Transverse colon (tissue), 4 donors: ENCODE results near the gene FAM98A. TPM values are rescaled to one million over a fixed set of nuclear protein-coding genes. Genes with fewer than 3 reads are reported as not detected.

Source experiments
- DNase-seq: peaks from one replicate; pipeline ENCODE4 v3.0.0-alpha.2; 2019
- H3K27ac ChIP-seq, 4 donors: fragments of 200-600 bp; sonication (generic); 2 replicates each; pipeline ENCODE4 v1.5.1; 2016 to 2018; ENCODE audit warnings: inconsistent platforms in 4 of 4
- H3K27me3 ChIP-seq: fragments of 200-600 bp; sonication (generic); 2 replicates; pipeline ENCODE4 v1.5.1; 2017; ENCODE audit warnings: inconsistent platforms
- H3K36me3 ChIP-seq, 4 donors: fragments of 200-600 bp; sonication (generic); 2 replicates each; pipeline ENCODE4 v1.5.1; 2017 to 2019; ENCODE audit warnings: inconsistent platforms in 4 of 4
- H3K4me1 ChIP-seq, 4 donors: fragments of 200-600 bp; sonication (generic); 2 replicates each; pipeline ENCODE4 v1.5.1; 2017 to 2020; ENCODE audit warnings: inconsistent platforms in 4 of 4
- H3K4me3 ChIP-seq, 4 donors: fragments of 200-600 bp; sonication (generic); 1 replicate in 1 of 4; 2 replicates in 3 of 4; pipeline versions ENCODE4 v1.5.1 to v1.6.1; 2017 to 2019; ENCODE audit warnings: inconsistent platforms in 4 of 4
- H3K9me3 ChIP-seq, 2 donors: fragments of 200-600 bp; sonication (generic); 2 replicates each; pipeline ENCODE4 v1.5.1; 2017 to 2019; ENCODE audit warnings: inconsistent platforms in 2 of 2
- EP300 ChIP-seq: sonication (generic); formaldehyde crosslinking; IDR thresholded peaks from one replicate; pipeline ENCODE4 v1.6.1; 2017; ENCODE audit warnings: antibody characterized with exemption, low read depth
- POLR2A ChIP-seq: fragments of 450-650 bp; IDR thresholded peaks from one replicate; pipeline ENCODE4 v1.6.1; 2016; ENCODE audit warnings: antibody characterized with exemption, mild to moderate bottlenecking, moderate library complexity
- POLR2AphosphoS5 ChIP-seq, 3 donors: sonication (generic); formaldehyde crosslinking; IDR thresholded peaks; one replicate each; pipeline ENCODE4 v1.6.1; 2016; ENCODE audit warnings: antibody characterized with exemption in 3 of 3
- WGBS, 2 donors: methylation state at CpG; one replicate each; pipeline ENCODE4 v1.1.5; 2018; ENCODE audit warnings: low coverage in 1 of 2; 5-methylcytosine and 5-hydroxymethylcytosine counted together
- in situ Hi-C, 4 donors: fragments of 200-750 bp; cut with MboI; loops; one replicate each; pipeline versions ENCODE4 v1.15.0 to v1.15.1; 2017; ENCODE audit warnings: low sequenced_read_pairs in 3 of 4, low pct_ligation_motif_present in 1 of 4, low pct_unique_long_range_greater_than_20kb in 1 of 4
- intact Hi-C: fragments of 100-400 bp; cut with DNase I; formaldehyde crosslinking; loops from one replicate; pipeline ENCODE4 v1.15.1; 2023; ENCODE audit warnings: low total_unique reads
- total RNA-seq, 4 donors: library from RNA; depleted of rRNA; stranded (reverse); fragments of >200 nt; gene quantifications; one replicate each; pipeline ENCODE4 v1.1.0, GENCODE V29; 2016
- TF ChIP-seq, protein P1 (sequence below), 5 experiments: fragments of 200-600 bp in 3 of 5; fragments of 450-650 bp in 2 of 5; sonication (generic) in 3 of 5; IDR thresholded peaks; 1 replicate in 2 of 5; 2 replicates in 3 of 5; pipeline ENCODE4 v1.5.1; 2016 to 2017; ENCODE audit warnings: antibody characterized with exemption in 5 of 5, inconsistent platforms in 3 of 5, mild to moderate bottlenecking in 2 of 5, moderate library complexity in 1 of 5

Gene FAM98A
- total RNA-seq, 4 donors from 2014 or later, result 13.1 to 30.3 (median 25.5) TPM

GRCh38 chr2:33619028-33619427 lies 19.9 kb upstream of the FAM98A start:
- no peaks in the 10 kb centered on the region for H3K27me3 ChIP-seq
- no peaks in the 10 kb centered on the region for H3K9me3 ChIP-seq
- intact Hi-C loops, result no loop called here
- no peaks in the 10 kb centered on the region for H3K4me1 ChIP-seq
- TF ChIP-seq, protein P1, sequence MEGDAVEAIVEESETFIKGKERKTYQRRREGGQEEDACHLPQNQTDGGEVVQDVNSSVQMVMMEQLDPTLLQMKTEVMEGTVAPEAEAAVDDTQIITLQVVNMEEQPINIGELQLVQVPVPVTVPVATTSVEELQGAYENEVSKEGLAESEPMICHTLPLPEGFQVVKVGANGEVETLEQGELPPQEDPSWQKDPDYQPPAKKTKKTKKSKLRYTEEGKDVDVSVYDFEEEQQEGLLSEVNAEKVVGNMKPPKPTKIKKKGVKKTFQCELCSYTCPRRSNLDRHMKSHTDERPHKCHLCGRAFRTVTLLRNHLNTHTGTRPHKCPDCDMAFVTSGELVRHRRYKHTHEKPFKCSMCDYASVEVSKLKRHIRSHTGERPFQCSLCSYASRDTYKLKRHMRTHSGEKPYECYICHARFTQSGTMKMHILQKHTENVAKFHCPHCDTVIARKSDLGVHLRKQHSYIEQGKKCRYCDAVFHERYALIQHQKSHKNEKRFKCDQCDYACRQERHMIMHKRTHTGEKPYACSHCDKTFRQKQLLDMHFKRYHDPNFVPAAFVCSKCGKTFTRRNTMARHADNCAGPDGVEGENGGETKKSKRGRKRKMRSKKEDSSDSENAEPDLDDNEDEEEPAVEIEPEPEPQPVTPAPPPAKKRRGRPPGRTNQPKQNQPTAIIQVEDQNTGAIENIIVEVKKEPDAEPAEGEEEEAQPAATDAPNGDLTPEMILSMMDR (IDR thresholded peaks at IDR 0.05), result no peak
- no peak for TF ChIP-seq POLR2AphosphoS5 (IDR thresholded peaks at IDR 0.05)
- no peak for DNase-seq
- 92% methylated on average over 1 of the region's 1 CpG; no CpG with 5 or more reads in 1 of the 2 donors for WGBS, 2 donors
- H3K36me3 ChIP-seq, result no peaks in the 10 kb centered on the region
- no peak overlapping the region for H3K27ac ChIP-seq
- in situ Hi-C loops, result no loop called here
- H3K4me3 ChIP-seq, result no peak overlapping the region

DNA sequence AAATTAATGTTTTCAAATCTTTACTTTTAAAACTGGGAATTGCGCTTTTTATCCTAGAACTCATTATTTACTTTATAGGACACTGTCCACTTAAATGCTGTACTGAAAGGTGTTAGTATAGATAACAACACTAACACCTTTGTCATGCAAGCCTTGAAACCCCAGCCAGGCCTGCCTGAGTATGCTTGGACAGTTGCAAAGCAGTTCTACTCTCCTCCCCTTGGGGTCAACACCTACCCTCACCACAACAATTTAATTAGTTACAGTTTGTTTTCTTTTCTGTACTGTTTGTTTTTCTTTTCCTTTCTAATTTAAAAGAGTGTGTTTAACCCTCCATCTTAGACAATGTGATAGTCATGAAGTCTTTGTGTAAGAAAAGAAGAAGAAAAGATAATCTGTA lies 18.9 kb upstream of the FAM98A start:
- 68 to 88% methylated on average over 1 of the region's 1 CpG for WGBS, 2 donors
- Histone ChIP-seq H3K27ac (no peak overlapping the region), H3K4me1 (no peaks in the 10 kb centered on the region), H3K9me3 (no peaks in the 10 kb centered on the region), H3K27me3 (no peaks in the 10 kb centered on the region), H3K4me3 (no peak overlapping the region), H3K36me3 (no peaks in the 10 kb centered on the region)
- TF ChIP-seq POLR2A, result no peak
- TF ChIP-seq, protein P1 (IDR thresholded peaks at IDR 0.05), result no peak
- DNase-seq, result no peak
- in situ Hi-C loops, result no loop called here
- intact Hi-C loops, result no loop called here

- Histone ChIP-seq H3K27me3 (no peaks in the 10 kb centered on the region), H3K36me3 (no peaks in the 10 kb centered on the region), H3K4me1 (no peaks in the 10 kb centered on the region), H3K4me3 (no peak overlapping the region), H3K9me3 (no peaks in the 10 kb centered on the region), H3K27ac (no peak overlapping the region)
- WGBS, 2 donors, result 79% methylated on average over 2 of the region's 2 CpGs; no CpG with 5 or more reads in 1 of the 2 donors
- TF ChIP-seq, protein P1 (IDR thresholded peaks at IDR 0.05), result no peak
- TF ChIP-seq POLR2AphosphoS5 (IDR thresholded peaks at IDR 0.05) (no peak), POLR2A (no peak)
- in situ Hi-C loops (no loop called here), intact Hi-C loops (no loop called here)
- DNase-seq, result no peak
Measured at GRCh38 chr2:33617401-33617800, 18.3 kb upstream of the FAM98A start.

DNA sequence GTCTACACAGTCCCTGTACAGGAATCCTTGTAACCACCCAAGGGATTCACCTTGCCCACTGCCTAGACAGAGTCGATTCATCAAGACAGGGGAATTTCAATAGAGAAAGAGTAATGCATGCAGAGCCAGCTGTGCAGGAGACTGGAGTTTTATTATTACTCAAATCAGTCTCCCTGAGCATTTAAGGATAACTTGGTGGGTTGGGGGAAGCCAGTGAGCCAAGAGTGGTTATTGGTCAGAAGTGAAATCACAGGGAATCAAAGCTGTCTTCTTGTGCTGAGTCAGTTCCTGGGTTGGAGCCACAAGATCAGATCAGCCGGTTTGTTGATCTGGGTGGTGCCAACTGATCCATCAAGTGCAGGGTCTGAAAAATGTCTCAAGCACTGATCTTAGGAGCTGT lies 17.8 kb upstream of the FAM98A start:
- DNase-seq, result no peak
- Histone ChIP-seq H3K4me1 (no peaks in the 10 kb centered on the region), H3K27ac (no peak overlapping the region), H3K27me3 (no peaks in the 10 kb centered on the region), H3K4me3 (no peak overlapping the region), H3K9me3 (no peaks in the 10 kb centered on the region), H3K36me3 (no peaks in the 10 kb centered on the region)
- WGBS, 2 donors, result 69% methylated on average over 2 of the region's 2 CpGs; no CpG with 5 or more reads in 1 of the 2 donors
- intact Hi-C loops (no loop called here), in situ Hi-C loops (no loop called here)
- no peak for TF ChIP-seq POLR2AphosphoS5 (IDR thresholded peaks at IDR 0.05)
- TF ChIP-seq, protein P1 (IDR thresholded peaks at IDR 0.05), result no peak
- TF ChIP-seq EP300, result no peak
- no peak for TF ChIP-seq POLR2A
